Measurements from ENCODE around the gene ARHGAP5. TPM values are rescaled to one million over a fixed set of nuclear protein-coding genes. Genes with fewer than 3 reads are reported as not detected.

The ARHGAP5 gene
- total and polyA plus RNA-seq, 9 of the 15 experiments (the other 6 are each of a cell fraction or from before 2014, with no cell fraction given): 3.1 to 21.8 (median 12.1) TPM

GRCh38 chr14:32201816-32202490 is 124.8 kb downstream of the ARHGAP5 start, which contains the start of gene RNU6-7 (continued):
- TF ChIP-seq, protein P1, sequence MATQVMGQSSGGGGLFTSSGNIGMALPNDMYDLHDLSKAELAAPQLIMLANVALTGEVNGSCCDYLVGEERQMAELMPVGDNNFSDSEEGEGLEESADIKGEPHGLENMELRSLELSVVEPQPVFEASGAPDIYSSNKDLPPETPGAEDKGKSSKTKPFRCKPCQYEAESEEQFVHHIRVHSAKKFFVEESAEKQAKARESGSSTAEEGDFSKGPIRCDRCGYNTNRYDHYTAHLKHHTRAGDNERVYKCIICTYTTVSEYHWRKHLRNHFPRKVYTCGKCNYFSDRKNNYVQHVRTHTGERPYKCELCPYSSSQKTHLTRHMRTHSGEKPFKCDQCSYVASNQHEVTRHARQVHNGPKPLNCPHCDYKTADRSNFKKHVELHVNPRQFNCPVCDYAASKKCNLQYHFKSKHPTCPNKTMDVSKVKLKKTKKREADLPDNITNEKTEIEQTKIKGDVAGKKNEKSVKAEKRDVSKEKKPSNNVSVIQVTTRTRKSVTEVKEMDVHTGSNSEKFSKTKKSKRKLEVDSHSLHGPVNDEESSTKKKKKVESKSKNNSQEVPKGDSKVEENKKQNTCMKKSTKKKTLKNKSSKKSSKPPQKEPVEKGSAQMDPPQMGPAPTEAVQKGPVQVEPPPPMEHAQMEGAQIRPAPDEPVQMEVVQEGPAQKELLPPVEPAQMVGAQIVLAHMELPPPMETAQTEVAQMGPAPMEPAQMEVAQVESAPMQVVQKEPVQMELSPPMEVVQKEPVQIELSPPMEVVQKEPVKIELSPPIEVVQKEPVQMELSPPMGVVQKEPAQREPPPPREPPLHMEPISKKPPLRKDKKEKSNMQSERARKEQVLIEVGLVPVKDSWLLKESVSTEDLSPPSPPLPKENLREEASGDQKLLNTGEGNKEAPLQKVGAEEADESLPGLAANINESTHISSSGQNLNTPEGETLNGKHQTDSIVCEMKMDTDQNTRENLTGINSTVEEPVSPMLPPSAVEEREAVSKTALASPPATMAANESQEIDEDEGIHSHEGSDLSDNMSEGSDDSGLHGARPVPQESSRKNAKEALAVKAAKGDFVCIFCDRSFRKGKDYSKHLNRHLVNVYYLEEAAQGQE (IDR thresholded peaks at IDR 0.05; ENCODE audit: borderline replicate concordance): no peak
- TF ChIP-seq, protein P1 (CRISPR knock-in tag; IDR thresholded peaks at IDR 0.05; ENCODE audit: low read depth): no peak
- peak; percentile 66 to 71 for TF ChIP-seq NRF1 (conservative IDR thresholded peaks at IDR 0.05 in 1 of 2, IDR thresholded peaks at IDR 0.05 in 1 of 2)
- TF ChIP-seq PHF8 (IDR thresholded peaks at IDR 0.05; ENCODE audit: borderline replicate concordance, low read length): 0 out of 2 replicates have a peak, but pooled peaks have one; percentile 2
- TF ChIP-seq CXXC5 (CRISPR knock-in tag; IDR thresholded peaks at IDR 0.05): peak; percentile 35; the same call in 1 of the 2 replicates
- 0 out of 2 replicates have a peak, but pooled peaks have one; percentile 22 for TF ChIP-seq ELF1 (tag; IDR thresholded peaks at IDR 0.05)
- TF ChIP-seq NCOR1 (IDR thresholded peaks at IDR 0.05): no peak
- peak; percentile 45; the same call in 1 of the 2 replicates for TF ChIP-seq ZBTB40 (IDR thresholded peaks at IDR 0.05)
- TF ChIP-seq ZBTB40 (CRISPR knock-in tag; IDR thresholded peaks at IDR 0.05): no peak
- no peak for TF ChIP-seq ZNF764 (CRISPR knock-in tag; IDR thresholded peaks at IDR 0.05; ENCODE audit: low read depth)
- TF ChIP-seq U2AF2 (optimal IDR thresholded peaks at IDR 0.05; ENCODE audit: low read depth, low read length): no peak

All from K562 (cell line).